Lung (tissue), 12 donors: ENCODE measurements around the gene RFPL1. TPM values are rescaled to one million over a fixed set of nuclear protein-coding genes. Genes with fewer than 3 reads are reported as not detected.

ENCODE experiments used
- ATAC-seq: fragments of 200-7000 bp; cut with Tn5 transposase; one replicate; pipeline ENCODE4 v1.9.1; 2020; ENCODE audit warnings: moderate number of reproducible peaks; ENCODE audit not compliant: insufficient read depth, low FRiP score
- DNase-seq, 3 donors: peaks; one replicate each; pipeline ENCODE4 v3.0.0-alpha.2; 2013 to 2017
- H3K27ac ChIP-seq, 2 donors: one replicate each; pipeline ENCODE4 v1.5.1; 2013; ENCODE audit warnings: mild to moderate bottlenecking in 2 of 2, moderate library complexity in 2 of 2, control low read depth in 1 of 2, inconsistent platforms in 1 of 2, low read depth in 1 of 2, low read length in 1 of 2
- H3K27me3 ChIP-seq, 3 donors: one replicate each; pipeline ENCODE4 v1.5.1; 2013; ENCODE audit warnings: low read length in 2 of 3; ENCODE audit not compliant: control insufficient read depth in 3 of 3, insufficient read depth in 3 of 3
- H3K36me3 ChIP-seq, 4 donors: one replicate each; pipeline ENCODE4 v1.5.1; 2013; ENCODE audit warnings: low read length in 4 of 4, mild to moderate bottlenecking in 1 of 4, moderate library complexity in 1 of 4; ENCODE audit not compliant: control insufficient read depth in 4 of 4, insufficient read depth in 4 of 4
- H3K4me1 ChIP-seq, 5 donors: one replicate each; pipeline ENCODE4 v1.5.1; 2013; ENCODE audit warnings: low read length in 5 of 5, mild to moderate bottlenecking in 2 of 5, moderate library complexity in 1 of 5; ENCODE audit not compliant: control insufficient read depth in 5 of 5, insufficient read depth in 5 of 5
- H3K4me3 ChIP-seq: one replicate; pipeline ENCODE4 v1.5.1; 2013; ENCODE audit warnings: mild to moderate bottlenecking, control low read depth, moderate library complexity
- H3K9ac ChIP-seq, 2 donors: one replicate each; pipeline ENCODE4 v1.5.1; 2013; ENCODE audit warnings: low read length in 2 of 2, control low read depth in 1 of 2; ENCODE audit not compliant: insufficient read depth in 1 of 2
- H3K9me3 ChIP-seq, 4 donors: one replicate each; pipeline ENCODE4 v1.5.1; 2013; ENCODE audit warnings: low read length in 3 of 4, mild to moderate bottlenecking in 1 of 4, moderate library complexity in 1 of 4; ENCODE audit not compliant: control insufficient read depth in 4 of 4, insufficient read depth in 3 of 4
- CTCF ChIP-seq: IDR thresholded peaks from 2 replicates; pipeline ENCODE4 v1.5.1; 2012; ENCODE audit warnings: mild to moderate bottlenecking; ENCODE audit errors: control extremely low read depth, extremely low read depth
- WGBS, 2 donors: extraction: QIAGEN DNeasy Blood & Tissue Kit; methylation state at CpG; one replicate each; pipeline ENCODE4 v1.1.7; 2013; 5-methylcytosine and 5-hydroxymethylcytosine counted together
- polyA plus RNA-seq, 2 donors: library from polyadenylated mRNA; stranded (reverse); fragments of 200-250 nt; gene quantifications; one replicate each; pipeline ENCODE4 v1.2.1, GENCODE V29; 2013
- total RNA-seq, 2 donors: library from RNA; depleted of rRNA in 1 of 2; stranded (reverse); fragments of >200 nt in 1 of 2; gene quantifications; one replicate each; pipeline ENCODE4 v1.2.1, GENCODE V29; 2014 to 2021
- donor health status: control.
- donor health status: control.
- donor health status: Bipolar disorder and iron deficiency.
- donor health status: healthy.
- donor health status: DM: yes; HTN: yes; CAD: no.

RFPL1 gene
- total and polyA plus RNA-seq, 4 donors, result not detected

GRCh38 chr22:29393019-29393608, 45.3 kb upstream of the RFPL1 start:
- Histone ChIP-seq H3K9ac (no peak overlapping the region), H3K4me1 (peaks cover 0 to 6% (median 0%) of the 10 kb centered on the region in 5 donors), H3K4me3 (no peak overlapping the region), H3K27ac (no peak overlapping the region), H3K36me3 (no peaks in the 10 kb centered on the region), H3K27me3 (no peaks in the 10 kb centered on the region), H3K9me3 (no peaks in the 10 kb centered on the region)
- 63 to 69% methylated on average over 2 of the region's 2 CpGs for WGBS, 2 donors
- TF ChIP-seq CTCF, result no peak
- no peak for ATAC-seq
- no peak for DNase-seq

- ATAC-seq (peak; percentile 86), DNase-seq (peak; percentile 78 to 86 (median 83))
- no peaks in the 10 kb centered on the region for H3K4me1 ChIP-seq
- no peak overlapping the region for H3K4me3 ChIP-seq
- no peaks in the 10 kb centered on the region for H3K27me3 ChIP-seq
- no peak overlapping the region for H3K27ac ChIP-seq
- 10 to 17% methylated on average over 10 of the region's 10 CpGs for WGBS, 2 donors
- H3K36me3 ChIP-seq, result no peaks in the 10 kb centered on the region
- TF ChIP-seq CTCF, result peak; percentile 91
- no peak overlapping the region for H3K9ac ChIP-seq
- H3K9me3 ChIP-seq, result no peaks in the 10 kb centered on the region
Observed at GRCh38 chr22:29394931-29395581, 43.3 kb upstream of the RFPL1 start.

- no peak for ATAC-seq
- H3K36me3 ChIP-seq, result no peaks in the 10 kb centered on the region
- no peak overlapping the region for H3K4me3 ChIP-seq
- no peaks in the 10 kb centered on the region for H3K4me1 ChIP-seq
- DNase-seq, result no peak
- WGBS, 2 donors, result 62 to 73% methylated on average over 2 of the region's 2 CpGs
- H3K9ac ChIP-seq, result no peak overlapping the region
- H3K9me3 ChIP-seq, result no peaks in the 10 kb centered on the region
- no peaks in the 10 kb centered on the region for H3K27me3 ChIP-seq
- no peak for TF ChIP-seq CTCF
- no peak overlapping the region for H3K27ac ChIP-seq
Observed at GRCh38 chr22:29396126-29396525, 42.3 kb upstream of the RFPL1 start.
